HEK293T (cell line): Measurements from ENCODE around the gene PRKCA.

Experiments used
- BHLHE40 ChIP-seq: fragments of 450-650 bp; IDR thresholded peaks from 2 replicates; pipeline ENCODE4 v1.6.1; 2016; ENCODE audit warnings: mild to moderate bottlenecking, moderate library complexity, borderline replicate concordance
- CTBP1 ChIP-seq: fragments of 450-650 bp; IDR thresholded peaks from 2 replicates; pipeline ENCODE4 v1.6.1; 2016; ENCODE audit warnings: borderline replicate concordance
- ELF4 ChIP-seq: fragments of 450-650 bp; IDR thresholded peaks from 2 replicates; pipeline ENCODE4 v1.6.1; 2017; ENCODE audit warnings: antibody characterized with exemption
- FOXK2 ChIP-seq: fragments of 450-650 bp; IDR thresholded peaks from 2 replicates; pipeline ENCODE4 v1.6.1; 2016; ENCODE audit warnings: mild to moderate bottlenecking
- HDGF ChIP-seq: fragments of 450-650 bp; IDR thresholded peaks from 2 replicates; pipeline ENCODE4 v1.6.1; 2017; ENCODE audit warnings: antibody characterized with exemption, borderline replicate concordance
- LEF1 ChIP-seq: fragments of 450-650 bp; IDR thresholded peaks from 2 replicates; pipeline ENCODE4 v1.6.1; 2017; ENCODE audit warnings: mild to moderate bottlenecking, borderline replicate concordance
- NFRKB ChIP-seq: fragments of 450-650 bp; IDR thresholded peaks from 2 replicates; pipeline ENCODE4 v1.6.1; 2016; ENCODE audit warnings: mild to moderate bottlenecking, moderate library complexity
- SP1 ChIP-seq: fragments of 450-650 bp; IDR thresholded peaks from 2 replicates; pipeline ENCODE4 v1.6.1; 2017
- SUZ12 ChIP-seq: fragments of 450-650 bp; IDR thresholded peaks from 2 replicates; pipeline ENCODE4 v1.6.1; 2016; ENCODE audit warnings: mild to moderate bottlenecking
- ZNF384 ChIP-seq: fragments of 450-650 bp; IDR thresholded peaks from 2 replicates; pipeline ENCODE4 v1.6.1; 2016

DNA sequence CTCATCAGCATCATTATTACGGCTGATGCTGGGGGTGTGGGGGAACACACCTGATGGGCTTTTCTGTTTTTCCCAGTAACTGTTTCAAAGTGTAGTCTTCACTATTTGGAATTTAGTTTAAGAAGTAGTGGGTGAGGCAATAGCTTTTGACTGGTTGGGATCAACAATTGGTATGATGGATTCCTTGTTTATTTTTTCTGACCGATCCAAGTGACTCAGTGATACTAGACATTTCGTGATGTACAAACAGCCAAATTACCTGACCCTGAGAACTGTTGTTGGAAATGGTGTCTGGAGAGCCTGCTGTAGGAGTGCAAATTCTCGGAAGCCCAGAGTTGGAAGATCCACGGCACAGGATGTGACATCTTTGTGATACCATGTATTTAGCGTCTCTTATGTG, 204.2 kb downstream of the PRKCA start:
- TF ChIP-seq BHLHE40 (no peak), ZNF384 (no peak), FOXK2 (no peak), ELF4 (no peak), CTBP1 (no peak), HDGF (no peak), SP1 (no peak), LEF1 (no peak), NFRKB (no peak), SUZ12 (no peak)
